SK-N-SH treated with all-trans-retinoic acid at 6 μM for 48 hours (cell line): ENCODE measurements around the gene ASCC1.

Experiments
- ATAC-seq: fragments of 200-7000 bp; cut with Tn5 transposase; 3 replicates; pipeline ENCODE4 v1.9.1; 2020; ENCODE audit warnings: mild to moderate bottlenecking, moderate library complexity
- BACH2 ChIP-seq: fragments of 250-450 bp; sonication (Bioruptor Pico); IDR thresholded peaks from 2 replicates; pipeline ENCODE4 v1.9.0; 2021; ENCODE audit warnings: mild to moderate bottlenecking, borderline replicate concordance
- ESRRG ChIP-seq: fragments of 250-450 bp; sonication (Bioruptor Pico); IDR thresholded peaks from 2 replicates; pipeline ENCODE4 v1.6.1; 2021; ENCODE audit warnings: mild to moderate bottlenecking
- ISL1 ChIP-seq: fragments of 250-450 bp; sonication (Bioruptor Pico); IDR thresholded peaks from 2 replicates; pipeline ENCODE4 v2.1.2; 2022; ENCODE audit warnings: mild to moderate bottlenecking, moderate library complexity
- OSR1 ChIP-seq: fragments of 250-450 bp; sonication (Bioruptor Pico); IDR thresholded peaks from 2 replicates; pipeline ENCODE4 v1.8.0; 2022; ENCODE audit warnings: moderate library complexity, mild to moderate bottlenecking, inconsistent platforms
- SNAI2 ChIP-seq: fragments of 250-450 bp; sonication (Bioruptor Pico); IDR thresholded peaks from 2 replicates; pipeline ENCODE4 v1.5.0; 2020; ENCODE audit warnings: mild to moderate bottlenecking, moderate library complexity
- TCF4 ChIP-seq: fragments of 250-450 bp; sonication (Bioruptor Pico); IDR thresholded peaks from 2 replicates; pipeline ENCODE4 v1.8.0; 2021; ENCODE audit warnings: mild to moderate bottlenecking, moderate library complexity, borderline replicate concordance
- TOX ChIP-seq: fragments of 250-450 bp; sonication (Bioruptor Pico); IDR thresholded peaks from 2 replicates; pipeline ENCODE4 v1.8.0; 2021; ENCODE audit warnings: mild to moderate bottlenecking, moderate library complexity, borderline replicate concordance
- ZC3H10 ChIP-seq: fragments of 250-450 bp; sonication (Bioruptor Pico); IDR thresholded peaks from 2 replicates; pipeline ENCODE4 v1.5.1; 2021; ENCODE audit warnings: mild to moderate bottlenecking, moderate library complexity
- ZFP3 ChIP-seq: fragments of 250-450 bp; sonication (Bioruptor Pico); IDR thresholded peaks from 2 replicates; pipeline ENCODE4 v1.5.0; 2020; ENCODE audit warnings: mild to moderate bottlenecking, moderate library complexity
- ZFP30 ChIP-seq: fragments of 450-650 bp; formaldehyde crosslinking; IDR thresholded peaks from 2 replicates; pipeline ENCODE4 v1.5.0; 2022; ENCODE audit warnings: mild to moderate bottlenecking, moderate library complexity
- ZNF565 ChIP-seq: fragments of 450-650 bp; formaldehyde crosslinking; conservative IDR thresholded peaks from 2 replicates; pipeline ENCODE4 v1.5.0; 2020; ENCODE audit warnings: low read depth, mild to moderate bottlenecking, moderate library complexity
- ZNF70 ChIP-seq: fragments of 450-650 bp; formaldehyde crosslinking; IDR thresholded peaks from 2 replicates; pipeline ENCODE4 v1.5.0; 2020; ENCODE audit warnings: mild to moderate bottlenecking, moderate library complexity
- TF ChIP-seq, protein P1 (sequence below): fragments of 250-450 bp; sonication (Bioruptor Pico); IDR thresholded peaks from 2 replicates; pipeline ENCODE4 v1.8.0; 2020; ENCODE audit warnings: mild to moderate bottlenecking, moderate library complexity, borderline replicate concordance
- TF ChIP-seq, protein P2 (sequence below): fragments of 250-450 bp; sonication (Bioruptor Pico); IDR thresholded peaks from 2 replicates; pipeline ENCODE4 v1.5.1; 2021; ENCODE audit warnings: mild to moderate bottlenecking, moderate library complexity
- TF ChIP-seq, protein P3 (sequence below): fragments of 250-450 bp; sonication (Bioruptor Pico); IDR thresholded peaks from 2 replicates; pipeline ENCODE4 v1.8.0; 2021; ENCODE audit warnings: low read depth, mild to moderate bottlenecking, moderate library complexity, borderline replicate concordance
- TF ChIP-seq, protein P4 (sequence below): fragments of 250-450 bp; sonication (Bioruptor Pico); IDR thresholded peaks from 2 replicates; pipeline ENCODE4 v1.5.0; 2020; ENCODE audit warnings: mild to moderate bottlenecking, moderate library complexity
- TF ChIP-seq, protein P5 (sequence below): fragments of 250-450 bp; sonication (Bioruptor Pico); IDR thresholded peaks from 2 replicates; pipeline ENCODE4 v1.5.1; 2020; ENCODE audit warnings: low read depth, mild to moderate bottlenecking, moderate library complexity

ASCC1 gene

DNA sequence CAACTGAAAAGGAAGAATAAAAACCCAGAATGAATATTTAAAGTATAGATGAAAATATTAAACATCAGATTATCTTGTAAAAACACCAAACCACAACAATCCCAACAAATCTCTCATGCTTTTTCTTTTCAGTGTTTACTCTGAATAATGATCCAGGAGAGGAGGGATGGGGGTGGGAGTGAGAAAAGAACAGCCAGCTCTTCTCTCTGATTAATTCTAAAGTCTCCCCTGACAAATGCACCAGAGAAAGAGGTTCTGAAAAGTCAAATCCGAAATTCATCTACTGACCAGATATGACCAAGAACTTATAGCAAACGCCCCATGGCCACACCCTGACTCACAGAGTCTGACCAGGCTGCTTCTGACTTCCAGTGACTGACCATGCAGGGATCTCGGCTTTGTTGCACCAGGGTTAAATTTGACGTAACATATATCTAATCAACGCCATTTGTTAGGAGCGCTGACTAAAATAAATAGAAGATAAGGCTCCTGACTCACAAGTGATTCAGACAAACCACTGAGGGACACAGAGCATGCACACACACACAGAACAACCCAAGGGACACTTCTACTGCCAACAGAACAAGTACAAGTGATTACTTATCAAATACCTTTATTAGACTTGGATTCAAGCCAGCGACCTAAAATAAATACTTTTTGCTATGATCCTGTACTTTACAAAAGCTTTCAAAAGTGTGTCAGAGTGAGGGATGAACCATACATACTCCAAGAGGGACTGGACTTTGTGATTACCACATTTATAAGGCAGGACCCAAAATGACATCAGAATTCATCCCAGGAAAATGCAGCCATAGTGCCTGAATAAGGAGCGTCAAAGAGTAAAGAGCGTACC lies 118.4 kb downstream of the ASCC1 start:
- peak; percentile 69 for ATAC-seq
- TF ChIP-seq TOX (CRISPR knock-in tag) (no peak), SNAI2 (no peak), ZNF565 (no peak), ESRRG (no peak), TCF4 (CRISPR knock-in tag) (no peak), BACH2 (CRISPR knock-in tag) (no peak), ZFP30 (CRISPR knock-in tag) (no peak), ZFP3 (CRISPR knock-in tag) (0 out of 2 replicates have a peak, but pooled peaks have one; percentile 24), ISL1 (CRISPR knock-in tag) (peak; percentile 74), ZNF70 (CRISPR knock-in tag) (no peak)
- TF ChIP-seq, protein P1, sequence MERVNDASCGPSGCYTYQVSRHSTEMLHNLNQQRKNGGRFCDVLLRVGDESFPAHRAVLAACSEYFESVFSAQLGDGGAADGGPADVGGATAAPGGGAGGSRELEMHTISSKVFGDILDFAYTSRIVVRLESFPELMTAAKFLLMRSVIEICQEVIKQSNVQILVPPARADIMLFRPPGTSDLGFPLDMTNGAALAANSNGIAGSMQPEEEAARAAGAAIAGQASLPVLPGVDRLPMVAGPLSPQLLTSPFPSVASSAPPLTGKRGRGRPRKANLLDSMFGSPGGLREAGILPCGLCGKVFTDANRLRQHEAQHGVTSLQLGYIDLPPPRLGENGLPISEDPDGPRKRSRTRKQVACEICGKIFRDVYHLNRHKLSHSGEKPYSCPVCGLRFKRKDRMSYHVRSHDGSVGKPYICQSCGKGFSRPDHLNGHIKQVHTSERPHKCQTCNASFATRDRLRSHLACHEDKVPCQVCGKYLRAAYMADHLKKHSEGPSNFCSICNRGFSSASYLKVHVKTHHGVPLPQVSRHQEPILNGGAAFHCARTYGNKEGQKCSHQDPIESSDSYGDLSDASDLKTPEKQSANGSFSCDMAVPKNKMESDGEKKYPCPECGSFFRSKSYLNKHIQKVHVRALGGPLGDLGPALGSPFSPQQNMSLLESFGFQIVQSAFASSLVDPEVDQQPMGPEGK (CRISPR knock-in tag) = no peak
- TF ChIP-seq, protein P2, sequence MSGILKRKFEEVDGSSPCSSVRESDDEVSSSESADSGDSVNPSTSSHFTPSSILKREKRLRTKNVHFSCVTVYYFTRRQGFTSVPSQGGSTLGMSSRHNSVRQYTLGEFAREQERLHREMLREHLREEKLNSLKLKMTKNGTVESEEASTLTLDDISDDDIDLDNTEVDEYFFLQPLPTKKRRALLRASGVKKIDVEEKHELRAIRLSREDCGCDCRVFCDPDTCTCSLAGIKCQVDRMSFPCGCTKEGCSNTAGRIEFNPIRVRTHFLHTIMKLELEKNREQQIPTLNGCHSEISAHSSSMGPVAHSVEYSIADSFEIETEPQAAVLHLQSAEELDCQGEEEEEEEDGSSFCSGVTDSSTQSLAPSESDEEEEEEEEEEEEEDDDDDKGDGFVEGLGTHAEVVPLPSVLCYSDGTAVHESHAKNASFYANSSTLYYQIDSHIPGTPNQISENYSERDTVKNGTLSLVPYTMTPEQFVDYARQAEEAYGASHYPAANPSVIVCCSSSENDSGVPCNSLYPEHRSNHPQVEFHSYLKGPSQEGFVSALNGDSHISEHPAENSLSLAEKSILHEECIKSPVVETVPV (CRISPR knock-in tag) = no peak
- TF ChIP-seq, protein P3, sequence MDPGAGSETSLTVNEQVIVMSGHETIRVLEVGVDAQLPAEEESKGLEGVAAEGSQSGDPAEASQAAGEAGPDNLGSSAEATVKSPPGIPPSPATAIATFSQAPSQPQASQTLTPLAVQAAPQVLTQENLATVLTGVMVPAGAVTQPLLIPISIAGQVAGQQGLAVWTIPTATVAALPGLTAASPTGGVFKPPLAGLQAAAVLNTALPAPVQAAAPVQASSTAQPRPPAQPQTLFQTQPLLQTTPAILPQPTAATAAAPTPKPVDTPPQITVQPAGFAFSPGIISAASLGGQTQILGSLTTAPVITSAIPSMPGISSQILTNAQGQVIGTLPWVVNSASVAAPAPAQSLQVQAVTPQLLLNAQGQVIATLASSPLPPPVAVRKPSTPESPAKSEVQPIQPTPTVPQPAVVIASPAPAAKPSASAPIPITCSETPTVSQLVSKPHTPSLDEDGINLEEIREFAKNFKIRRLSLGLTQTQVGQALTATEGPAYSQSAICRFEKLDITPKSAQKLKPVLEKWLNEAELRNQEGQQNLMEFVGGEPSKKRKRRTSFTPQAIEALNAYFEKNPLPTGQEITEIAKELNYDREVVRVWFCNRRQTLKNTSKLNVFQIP = no peak

DNA sequence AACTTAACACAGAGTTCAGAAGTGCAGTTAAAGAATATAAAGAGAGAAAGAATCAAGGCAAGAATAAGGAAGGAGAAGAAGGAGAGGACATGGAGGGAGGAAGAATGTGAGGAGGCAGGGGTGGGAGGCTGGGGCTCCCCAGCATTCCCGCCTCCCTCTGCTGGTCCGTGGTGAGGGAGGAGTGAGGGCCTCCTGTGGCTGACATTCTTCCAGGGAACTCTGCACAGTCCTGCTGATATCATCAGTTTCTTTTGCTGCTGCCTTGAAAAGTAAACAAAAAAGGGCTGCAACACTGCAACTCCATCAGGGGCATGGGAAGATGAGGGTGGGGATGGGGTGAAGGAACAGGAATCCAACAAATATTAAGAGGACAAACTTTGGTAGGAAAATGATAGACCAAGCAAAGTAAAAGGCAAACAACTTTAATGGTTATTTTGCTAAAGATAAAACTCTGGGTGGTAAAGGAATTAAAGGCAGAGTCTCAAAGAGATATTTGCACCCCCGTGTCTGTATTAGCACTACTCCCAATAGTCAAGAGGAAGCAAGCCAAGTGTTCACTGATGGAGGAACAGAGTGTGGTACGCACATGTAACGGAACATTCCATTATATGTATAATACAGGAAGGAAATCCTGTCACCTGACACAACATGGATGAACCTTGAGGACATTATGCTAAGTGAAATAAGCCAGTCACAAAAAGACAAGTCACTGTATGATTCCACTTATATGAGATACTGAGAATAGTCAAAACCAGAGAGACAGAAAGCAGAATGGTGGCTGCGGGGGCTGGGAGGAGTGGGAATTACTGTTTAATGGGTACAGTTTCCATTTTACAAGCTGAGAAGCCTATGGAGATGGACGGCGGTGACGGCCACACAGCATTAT lies 119.7 kb downstream of the ASCC1 start:
- TF ChIP-seq OSR1 (CRISPR knock-in tag) (no peak), TOX (CRISPR knock-in tag) (no peak), ZC3H10 (CRISPR knock-in tag) (no peak), ISL1 (CRISPR knock-in tag) (no peak)
- TF ChIP-seq, protein P1 (CRISPR knock-in tag) = no peak
- TF ChIP-seq, protein P2 (CRISPR knock-in tag) = no peak
- TF ChIP-seq, protein P4, sequence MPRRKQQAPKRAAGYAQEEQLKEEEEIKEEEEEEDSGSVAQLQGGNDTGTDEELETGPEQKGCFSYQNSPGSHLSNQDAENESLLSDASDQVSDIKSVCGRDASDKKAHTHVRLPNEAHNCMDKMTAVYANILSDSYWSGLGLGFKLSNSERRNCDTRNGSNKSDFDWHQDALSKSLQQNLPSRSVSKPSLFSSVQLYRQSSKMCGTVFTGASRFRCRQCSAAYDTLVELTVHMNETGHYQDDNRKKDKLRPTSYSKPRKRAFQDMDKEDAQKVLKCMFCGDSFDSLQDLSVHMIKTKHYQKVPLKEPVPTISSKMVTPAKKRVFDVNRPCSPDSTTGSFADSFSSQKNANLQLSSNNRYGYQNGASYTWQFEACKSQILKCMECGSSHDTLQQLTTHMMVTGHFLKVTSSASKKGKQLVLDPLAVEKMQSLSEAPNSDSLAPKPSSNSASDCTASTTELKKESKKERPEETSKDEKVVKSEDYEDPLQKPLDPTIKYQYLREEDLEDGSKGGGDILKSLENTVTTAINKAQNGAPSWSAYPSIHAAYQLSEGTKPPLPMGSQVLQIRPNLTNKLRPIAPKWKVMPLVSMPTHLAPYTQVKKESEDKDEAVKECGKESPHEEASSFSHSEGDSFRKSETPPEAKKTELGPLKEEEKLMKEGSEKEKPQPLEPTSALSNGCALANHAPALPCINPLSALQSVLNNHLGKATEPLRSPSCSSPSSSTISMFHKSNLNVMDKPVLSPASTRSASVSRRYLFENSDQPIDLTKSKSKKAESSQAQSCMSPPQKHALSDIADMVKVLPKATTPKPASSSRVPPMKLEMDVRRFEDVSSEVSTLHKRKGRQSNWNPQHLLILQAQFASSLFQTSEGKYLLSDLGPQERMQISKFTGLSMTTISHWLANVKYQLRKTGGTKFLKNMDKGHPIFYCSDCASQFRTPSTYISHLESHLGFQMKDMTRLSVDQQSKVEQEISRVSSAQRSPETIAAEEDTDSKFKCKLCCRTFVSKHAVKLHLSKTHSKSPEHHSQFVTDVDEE (CRISPR knock-in tag) = no peak
- TF ChIP-seq, protein P5, sequence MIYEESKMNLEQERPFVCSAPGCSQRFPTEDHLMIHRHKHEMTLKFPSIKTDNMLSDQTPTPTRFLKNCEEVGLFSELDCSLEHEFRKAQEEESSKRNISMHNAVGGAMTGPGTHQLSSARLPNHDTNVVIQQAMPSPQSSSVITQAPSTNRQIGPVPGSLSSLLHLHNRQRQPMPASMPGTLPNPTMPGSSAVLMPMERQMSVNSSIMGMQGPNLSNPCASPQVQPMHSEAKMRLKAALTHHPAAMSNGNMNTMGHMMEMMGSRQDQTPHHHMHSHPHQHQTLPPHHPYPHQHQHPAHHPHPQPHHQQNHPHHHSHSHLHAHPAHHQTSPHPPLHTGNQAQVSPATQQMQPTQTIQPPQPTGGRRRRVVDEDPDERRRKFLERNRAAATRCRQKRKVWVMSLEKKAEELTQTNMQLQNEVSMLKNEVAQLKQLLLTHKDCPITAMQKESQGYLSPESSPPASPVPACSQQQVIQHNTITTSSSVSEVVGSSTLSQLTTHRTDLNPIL (CRISPR knock-in tag) = no peak
- peak; percentile 61 for ATAC-seq
